Mucosa of rectum (tissue), 2 donors: Measurements from ENCODE around the gene STK39.
A peak's percentile ranks its signal among the peaks of the same experiment; 100 is the strongest.

Experiments used
- H3K27ac ChIP-seq, 2 donors: one replicate each; pipeline ENCODE4 v1.7.0; 2013; ENCODE audit warnings: inconsistent platforms in 2 of 2, low read depth in 2 of 2, low read length in 2 of 2
- H3K27me3 ChIP-seq, 2 donors: one replicate each; pipeline ENCODE4 v1.7.0; 2013; ENCODE audit warnings: low read length in 2 of 2; ENCODE audit not compliant: control insufficient read depth in 2 of 2, insufficient read depth in 2 of 2
- H3K36me3 ChIP-seq, 2 donors: one replicate each; pipeline ENCODE4 v1.7.0; 2013; ENCODE audit warnings: low read length in 2 of 2; ENCODE audit not compliant: control insufficient read depth in 2 of 2, insufficient read depth in 2 of 2
- H3K4me1 ChIP-seq, 2 donors: one replicate each; pipeline ENCODE4 v1.7.0; 2013; ENCODE audit warnings: low read length in 2 of 2, mild to moderate bottlenecking in 1 of 2; ENCODE audit not compliant: control insufficient read depth in 2 of 2, insufficient read depth in 2 of 2
- H3K4me3 ChIP-seq, 2 donors: one replicate each; pipeline ENCODE4 v1.7.0; 2013; ENCODE audit warnings: low read length in 2 of 2
- H3K9ac ChIP-seq, 2 donors: one replicate each; pipeline ENCODE4 v1.7.0; 2013; ENCODE audit warnings: low read length in 2 of 2, low read depth in 1 of 2, mild to moderate bottlenecking in 1 of 2
- H3K9me3 ChIP-seq, 2 donors: one replicate each; pipeline ENCODE4 v1.7.0; 2013; ENCODE audit warnings: low read length in 2 of 2; ENCODE audit not compliant: control insufficient read depth in 2 of 2
- donor health status: healthy.
- donor health status: Normal muscosa, but diverticular disease.

Gene STK39

GRCh38 chr2:168025487-168026202 lies 221.8 kb downstream of the STK39 start:
- H3K4me3 ChIP-seq, result no peak overlapping the region
- no peak overlapping the region for H3K9ac ChIP-seq
- peaks cover 0 to 6% of the 10 kb centered on the region in 2 donors for H3K36me3 ChIP-seq
- peaks cover 0 to 3% of the 10 kb centered on the region in 2 donors for H3K4me1 ChIP-seq
- no peaks in the 10 kb centered on the region for H3K27me3 ChIP-seq
- no peaks in the 10 kb centered on the region for H3K9me3 ChIP-seq
- H3K27ac ChIP-seq, result no peak overlapping the region

DNA sequence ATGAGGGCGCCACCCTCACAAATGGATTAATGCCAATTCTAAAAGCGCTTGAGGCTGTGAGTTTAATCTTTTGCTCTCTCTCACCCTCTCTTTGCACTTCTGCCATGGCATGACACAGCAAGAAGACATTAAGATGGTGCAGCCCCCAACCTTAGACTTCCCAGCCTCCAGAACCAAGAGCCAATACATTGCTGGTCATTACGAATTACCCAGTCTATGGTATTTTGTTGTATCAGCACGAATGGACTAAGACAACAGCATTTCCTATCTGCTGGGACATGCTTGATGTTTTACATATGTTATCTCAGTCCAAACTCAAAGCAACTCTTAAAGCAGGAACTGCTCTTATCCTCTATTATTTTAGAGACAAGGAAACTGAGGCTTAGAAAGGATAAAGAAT lies 222.9 kb downstream of the STK39 start:
- peaks cover 0 to 3% of the 10 kb centered on the region in 2 donors for H3K4me1 ChIP-seq
- no peaks in the 10 kb centered on the region for H3K9me3 ChIP-seq
- no peak overlapping the region for H3K9ac ChIP-seq
- no peaks in the 10 kb centered on the region for H3K27me3 ChIP-seq
- H3K36me3 ChIP-seq, result peaks cover 0 to 6% of the 10 kb centered on the region in 2 donors
- no peak overlapping the region for H3K4me3 ChIP-seq
- no peak overlapping the region for H3K27ac ChIP-seq

- no peak overlapping the region for H3K4me3 ChIP-seq
- no peaks in the 10 kb centered on the region for H3K27me3 ChIP-seq
- H3K9ac ChIP-seq, result no peak overlapping the region
- H3K27ac ChIP-seq, result no peak overlapping the region
- no peaks in the 10 kb centered on the region for H3K4me1 ChIP-seq
- H3K9me3 ChIP-seq, result no peaks in the 10 kb centered on the region
- peaks cover 0 to under 1% of the 10 kb centered on the region in 2 donors for H3K36me3 ChIP-seq
These were observed 225.4 kb downstream of the STK39 start for GRCh38 chr2:168021800-168022587.

DNA sequence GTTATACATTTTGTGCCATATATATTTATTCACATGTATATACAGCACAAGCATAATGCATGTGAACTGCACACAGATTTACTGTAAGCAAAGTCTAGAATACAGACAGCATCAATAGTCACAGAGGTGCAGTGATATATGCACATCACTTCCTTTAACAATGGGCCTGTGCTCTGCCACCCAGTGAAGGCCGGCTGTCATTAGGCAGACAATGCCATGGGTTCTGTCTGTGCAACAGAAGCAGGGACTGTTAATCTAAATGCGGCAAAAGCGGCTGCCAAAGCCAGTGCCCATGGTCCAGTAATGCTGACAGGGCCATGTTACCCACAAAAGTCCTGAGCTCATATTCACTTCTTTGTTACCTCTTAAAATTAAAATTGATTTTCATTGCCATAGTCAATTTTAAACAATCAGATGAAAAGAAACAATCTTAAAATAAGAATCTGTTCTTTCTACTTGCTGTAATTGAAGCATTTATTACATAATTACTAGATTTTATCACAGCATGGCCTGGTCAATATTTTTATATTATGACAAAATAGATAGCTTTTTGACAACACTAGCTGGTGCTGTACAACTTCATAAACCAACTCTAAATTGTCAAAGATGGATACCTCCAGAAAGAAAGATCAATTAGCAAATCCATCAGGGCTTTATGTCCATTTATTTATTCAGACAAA lies 232.0 kb downstream of the STK39 start:
- H3K27ac ChIP-seq, result no peak overlapping the region

DNA sequence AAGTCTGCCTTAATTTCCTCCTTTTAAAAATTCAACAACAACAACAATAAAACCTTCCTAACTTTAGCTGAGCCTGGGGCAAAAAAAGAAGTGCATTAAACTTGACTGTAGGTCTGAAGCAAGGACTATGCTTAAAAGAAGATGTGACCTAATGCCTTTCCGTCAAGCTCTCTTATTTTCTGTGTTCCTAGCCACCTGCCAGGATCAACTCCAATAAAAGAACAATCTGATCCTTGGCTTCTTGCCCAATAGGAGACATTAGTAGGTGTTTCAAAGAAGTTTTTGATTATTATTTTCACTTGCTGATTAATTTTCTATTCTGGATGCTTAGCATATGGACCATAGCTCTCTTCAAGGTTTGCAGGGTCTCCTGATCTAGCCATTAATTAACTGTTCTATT lies 237.5 kb downstream of the STK39 start:
- H3K27me3 ChIP-seq, result no peaks in the 10 kb centered on the region
- no peak overlapping the region for H3K9ac ChIP-seq
- no peak overlapping the region for H3K27ac ChIP-seq
- peaks cover 3 to 12% of the 10 kb centered on the region in 2 donors for H3K36me3 ChIP-seq
- H3K4me3 ChIP-seq, result no peak overlapping the region
- no peaks in the 10 kb centered on the region for H3K9me3 ChIP-seq
- peaks cover 3 to 6% of the 10 kb centered on the region in 2 donors for H3K4me1 ChIP-seq

More for the DNA sequence above, 232.0 kb downstream of the STK39 start:
- no peak overlapping the region for H3K4me3 ChIP-seq
- H3K36me3 ChIP-seq, result peaks cover 3 to 10% of the 10 kb centered on the region in 2 donors
- no peak overlapping the region for H3K9ac ChIP-seq
- no peaks in the 10 kb centered on the region for H3K4me1 ChIP-seq
- no peaks in the 10 kb centered on the region for H3K9me3 ChIP-seq
- no peaks in the 10 kb centered on the region for H3K27me3 ChIP-seq

- no peaks in the 10 kb centered on the region for H3K9me3 ChIP-seq
- H3K27ac ChIP-seq, result peak overlapping the region in 1 of 2 donors; percentile 24
- no peak overlapping the region for H3K9ac ChIP-seq
- no peaks in the 10 kb centered on the region for H3K27me3 ChIP-seq
- H3K4me1 ChIP-seq, result peaks cover 3 to 6% of the 10 kb centered on the region in 2 donors
- H3K4me3 ChIP-seq, result no peak overlapping the region
- H3K36me3 ChIP-seq, result peaks cover 3 to 12% of the 10 kb centered on the region in 2 donors
These were observed 238.7 kb downstream of the STK39 start for GRCh38 chr2:168008646-168009195.

- peaks cover 3 to 10% of the 10 kb centered on the region in 2 donors for H3K4me1 ChIP-seq
- no peaks in the 10 kb centered on the region for H3K27me3 ChIP-seq
- H3K36me3 ChIP-seq, result peaks cover 0 to 6% of the 10 kb centered on the region in 2 donors
- no peak overlapping the region for H3K4me3 ChIP-seq
- no peak overlapping the region for H3K9ac ChIP-seq
- H3K27ac ChIP-seq, result no peak overlapping the region
- H3K9me3 ChIP-seq, result no peaks in the 10 kb centered on the region
These were observed 240.9 kb downstream of the STK39 start for GRCh38 chr2:168006498-168006897.

GRCh38 chr2:168005586-168005985 lies 241.8 kb downstream of the STK39 start:
- Histone ChIP-seq H3K4me1 (peaks cover 3 to 10% of the 10 kb centered on the region in 2 donors), H3K36me3 (peaks cover 0 to 6% of the 10 kb centered on the region in 2 donors), H3K27me3 (no peaks in the 10 kb centered on the region), H3K9ac (no peak overlapping the region), H3K9me3 (no peaks in the 10 kb centered on the region), H3K4me3 (no peak overlapping the region), H3K27ac (no peak overlapping the region)

GRCh38 chr2:168003876-168004275 lies 243.5 kb downstream of the STK39 start:
- no peak overlapping the region for H3K27ac ChIP-seq
- H3K36me3 ChIP-seq, result peaks cover 3 to 9% of the 10 kb centered on the region in 2 donors
- no peaks in the 10 kb centered on the region for H3K9me3 ChIP-seq
- no peak overlapping the region for H3K4me3 ChIP-seq
- no peaks in the 10 kb centered on the region for H3K27me3 ChIP-seq
- H3K9ac ChIP-seq, result no peak overlapping the region
- H3K4me1 ChIP-seq, result peaks cover 3 to 10% of the 10 kb centered on the region in 2 donors
